Activated CD8-positive, alpha-beta memory T cell treated with anti-CD3 and anti-CD28 coated beads, Interleukin-2, amount 50 U/mL, for 24 hours (primary cell): Measurements from ENCODE around the gene HOXC10.

ENCODE experiments used
- DNase-seq: peaks from one replicate; pipeline ENCODE4 v3.0.0-alpha.2; 2020; ENCODE audit errors: extremely low read depth

HOXC10 gene

GRCh38 chr12:54029529-54030441 is 44.8 kb downstream of the HOXC10 start:
- no peak for DNase-seq

GRCh38 chr12:54030442-54030801 is 45.5 kb downstream of the HOXC10 start:
- no peak for DNase-seq

- DNase-seq: no peak
Measured at GRCh38 chr12:54030889-54031471, 46.0 kb downstream of the HOXC10 start.

DNA sequence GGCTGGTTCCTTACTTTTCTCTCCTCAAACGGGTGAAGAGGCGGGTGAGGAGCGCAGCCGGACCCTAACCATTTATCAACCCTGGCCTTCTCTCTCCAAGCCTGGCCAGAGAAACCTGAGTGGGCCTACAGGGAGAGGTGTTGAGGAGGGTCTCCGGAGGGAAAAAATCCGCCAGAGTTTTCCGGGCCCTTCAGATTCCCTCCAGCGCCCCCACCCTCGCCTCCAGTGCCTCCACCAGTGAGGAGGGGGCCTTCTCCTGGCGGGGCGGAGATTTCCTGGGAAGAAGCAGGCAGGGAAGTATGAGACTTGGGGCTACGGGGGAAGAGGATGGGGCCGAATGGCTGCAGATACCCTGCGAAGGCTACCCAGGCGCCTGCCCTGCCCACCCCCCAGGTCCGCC is 46.5 kb downstream of the HOXC10 start:
- no peak for DNase-seq

DNA sequence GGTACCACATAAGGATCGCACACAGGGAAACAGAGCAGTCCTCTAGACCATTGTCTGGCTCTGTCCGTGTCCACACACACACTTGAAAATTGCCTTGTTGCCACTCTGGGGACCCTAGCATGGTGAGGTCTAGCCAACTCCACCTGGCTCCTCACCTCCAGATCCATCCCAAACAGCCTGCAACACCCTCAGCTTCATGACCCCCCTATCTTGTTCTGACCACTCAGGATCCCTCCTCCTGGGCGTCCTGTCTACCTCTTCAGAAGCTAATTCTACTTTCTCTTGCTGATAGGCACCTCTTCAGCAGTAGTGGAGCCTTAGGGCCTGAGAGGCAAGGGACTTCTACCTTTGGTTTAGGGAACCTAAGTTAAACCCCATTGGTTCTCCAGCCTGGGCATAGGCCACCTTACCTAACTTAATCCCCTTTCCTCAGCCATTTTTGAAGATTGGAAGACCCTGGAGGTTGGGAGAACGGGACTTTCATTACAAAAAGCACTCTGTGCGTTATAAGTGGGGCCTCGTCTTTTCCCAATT is 47.2 kb downstream of the HOXC10 start:
- DNase-seq: no peak

DNA sequence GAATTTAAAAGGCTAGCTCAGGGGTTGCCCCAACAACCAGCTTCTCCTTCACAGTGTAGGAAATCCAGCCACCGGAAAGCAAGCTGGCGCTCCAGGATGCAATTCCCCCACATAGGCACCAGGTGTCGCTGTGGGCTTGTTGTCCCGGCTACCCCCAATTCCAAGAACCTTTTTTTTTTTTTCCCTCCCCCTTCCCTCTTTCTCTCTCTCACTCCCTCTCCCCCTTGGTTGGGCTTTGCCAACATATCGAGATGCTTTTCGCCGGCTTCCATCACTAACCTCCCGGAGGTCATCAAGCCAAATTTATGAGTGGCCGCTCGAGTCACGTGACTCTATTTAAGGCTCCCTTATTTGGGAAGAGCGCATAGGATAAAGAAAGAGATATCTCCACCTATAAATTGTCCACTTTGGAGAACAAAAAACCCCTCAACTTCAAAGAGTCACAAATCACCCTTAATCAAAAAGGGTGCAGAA is 47.7 kb downstream of the HOXC10 start, which contains the start of gene HOXC5:
Gene HOXC5 (plus strand): TSS at position 424 of the 474 bp plus-strand sequence. CDS start 73 bp downstream, outside the sequence.
- no peak for DNase-seq

GRCh38 chr12:54033106-54033979 is 48.4 kb downstream of the HOXC10 start:
- DNase-seq: no peak

DNA sequence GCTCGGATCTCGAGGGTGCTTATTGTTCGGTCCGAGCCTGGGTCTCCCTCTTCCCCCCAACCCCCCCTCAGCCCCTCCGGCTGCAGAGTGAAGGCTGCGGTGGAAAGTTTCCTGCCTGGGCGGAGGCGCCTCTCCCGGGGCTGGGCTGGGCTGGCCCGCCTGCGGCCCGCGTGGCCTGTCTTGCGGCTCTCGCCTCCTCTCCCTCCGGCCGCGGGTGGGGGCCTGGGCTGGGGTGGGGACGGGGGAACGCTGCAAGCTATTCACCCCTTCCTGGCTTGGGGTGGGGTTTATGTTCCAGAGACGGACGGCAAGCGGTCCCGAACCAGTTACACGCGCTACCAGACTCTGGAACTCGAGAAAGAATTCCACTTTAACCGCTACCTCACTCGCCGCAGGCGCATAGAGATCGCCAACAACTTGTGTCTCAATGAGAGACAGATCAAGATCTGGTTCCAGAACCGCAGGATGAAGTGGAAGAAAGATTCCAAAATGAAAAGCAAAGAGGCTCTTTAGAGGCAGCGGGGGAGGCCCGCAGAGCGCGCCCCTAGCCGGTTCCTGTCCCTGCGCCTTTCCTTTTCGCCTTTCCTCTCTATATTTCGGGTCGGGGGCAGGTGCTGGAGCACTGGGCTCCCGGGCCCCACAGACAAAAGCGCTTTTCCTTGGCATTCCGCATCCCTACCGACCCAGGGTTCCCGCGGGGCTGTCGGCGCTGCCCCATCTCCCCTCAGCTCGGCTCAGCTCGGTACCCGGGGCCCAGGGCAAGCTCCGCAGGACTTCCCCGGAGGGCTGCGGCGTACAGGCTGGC is 49.2 kb downstream of the HOXC10 start:
- DNase-seq: no peak

DNA sequence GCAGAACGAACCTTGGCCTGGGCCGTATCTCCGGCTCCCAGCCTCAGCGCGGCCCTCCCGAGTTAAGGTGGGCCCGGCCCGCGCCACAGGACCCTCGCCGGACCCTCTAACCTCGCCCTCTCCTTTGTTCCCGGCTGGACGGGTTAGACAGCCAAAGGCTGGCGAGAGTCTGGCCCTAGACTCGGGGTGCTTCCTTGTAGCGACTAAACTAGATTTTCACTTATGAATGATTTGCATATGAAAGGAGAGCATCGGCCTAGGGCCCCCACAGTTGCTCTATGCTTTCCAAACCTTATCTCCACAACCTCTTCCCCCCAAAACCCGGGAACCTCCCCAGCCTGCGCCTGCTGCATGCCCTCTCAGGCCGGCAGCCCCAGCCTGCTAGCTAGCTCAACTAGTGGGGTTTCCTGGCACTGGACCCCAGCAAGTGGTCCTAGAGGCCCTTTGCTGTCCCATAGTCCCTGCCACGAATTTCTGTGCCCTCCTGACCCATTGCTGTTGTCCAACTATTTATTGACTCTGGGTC is 49.9 kb downstream of the HOXC10 start:
- no peak for DNase-seq

DNA sequence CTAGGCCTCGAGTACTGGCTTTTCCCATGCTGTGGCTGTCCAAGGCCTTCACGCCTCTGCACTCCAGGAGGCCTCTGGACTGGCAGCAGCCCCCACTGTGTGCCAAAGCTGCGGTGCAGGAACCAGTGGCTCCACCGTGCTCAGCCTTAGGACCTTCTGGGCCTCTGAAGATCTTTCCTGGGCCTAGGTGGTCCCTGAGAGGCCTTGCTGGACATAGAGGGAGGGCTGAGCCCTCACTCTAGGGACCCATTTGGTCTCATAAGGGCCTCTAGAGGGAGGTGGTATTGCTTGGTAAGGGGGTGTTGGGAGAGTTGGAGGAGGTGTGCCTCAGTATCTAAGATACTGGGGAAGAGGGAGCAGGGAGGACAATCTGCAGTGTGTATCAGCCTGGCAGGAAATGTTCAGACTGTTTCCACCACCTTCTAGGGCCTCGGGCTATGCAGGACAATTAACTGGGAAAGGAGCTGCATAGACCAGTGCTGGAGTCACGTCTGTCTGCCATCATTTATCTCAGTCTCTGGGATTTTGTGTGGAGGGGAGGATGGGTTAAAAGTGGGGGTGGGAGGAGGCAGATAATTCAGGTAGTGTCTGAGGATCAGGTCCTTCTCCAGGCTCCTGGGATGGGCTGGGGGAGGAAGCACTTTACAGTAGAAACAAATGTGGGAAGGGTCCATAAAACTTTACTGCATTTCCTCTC is 50.8 kb downstream of the HOXC10 start:
- DNase-seq: no peak

- no peak for DNase-seq
Measured at GRCh38 chr12:54036620-54037359, 51.8 kb downstream of the HOXC10 start.

GRCh38 chr12:54037360-54038283 is 52.7 kb downstream of the HOXC10 start:
- no peak for DNase-seq

DNA sequence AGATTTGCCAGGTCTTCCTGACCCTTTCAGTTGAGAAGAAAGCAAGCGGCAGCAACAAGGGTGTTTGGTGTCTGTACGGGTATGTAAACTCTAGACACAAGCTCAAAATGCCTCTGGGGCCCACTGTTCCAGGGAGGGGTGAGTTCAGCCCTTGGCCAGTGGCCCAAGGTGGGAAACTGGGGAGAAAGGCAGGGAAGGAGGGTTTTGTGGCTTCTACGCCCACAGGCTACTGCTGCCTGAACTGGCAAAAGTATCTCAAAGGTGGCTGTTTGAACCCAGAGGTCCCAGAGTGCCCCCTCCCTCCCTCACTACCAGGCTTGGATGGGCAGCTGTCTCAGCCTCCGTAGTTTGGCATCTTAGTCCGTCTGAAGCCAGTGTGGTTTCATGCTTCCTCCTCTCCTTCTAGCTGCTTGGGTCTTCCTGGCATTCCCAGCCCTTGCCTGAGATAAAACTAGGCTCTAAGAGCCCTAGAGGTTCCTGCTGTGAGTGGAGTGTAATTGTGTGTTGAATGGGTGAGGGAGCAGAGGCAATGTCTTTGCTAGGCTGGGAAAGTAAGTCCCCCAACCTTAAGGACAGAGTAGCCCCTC is 53.4 kb downstream of the HOXC10 start:
- DNase-seq: no peak

- no peak for DNase-seq
Measured at GRCh38 chr12:54038871-54039414, 54.0 kb downstream of the HOXC10 start.

- DNase-seq: no peak
Measured at GRCh38 chr12:54039417-54040147, 54.6 kb downstream of the HOXC10 start.
